ENCODE results near the gene CNNM1. TPM values are rescaled to one million over a fixed set of nuclear protein-coding genes. Genes with fewer than 3 reads are reported as not detected.
A peak's percentile ranks its signal among the peaks of the same experiment; 100 is the strongest.

The CNNM1 gene
- total RNA-seq, 1 experiment from 2014 or later, result 0.90 TPM

DNA sequence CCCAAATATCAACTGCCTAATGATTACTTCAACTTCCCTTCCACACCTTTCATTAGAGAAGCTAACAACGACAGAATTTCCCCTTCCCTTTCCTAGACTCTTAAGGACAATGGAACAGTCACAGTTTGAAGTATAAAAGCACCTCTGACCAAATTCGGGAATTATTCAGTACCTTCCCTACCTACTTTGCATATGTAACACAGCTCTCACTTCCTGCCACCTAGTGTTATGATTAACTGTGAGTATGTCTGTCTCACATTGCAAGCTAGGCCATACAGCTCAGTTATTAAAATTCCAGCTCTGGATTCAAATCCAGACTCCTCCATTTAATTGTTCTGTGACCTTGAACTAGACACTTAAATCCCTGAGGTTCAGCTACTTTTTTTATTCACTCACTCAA is 48.7 kb upstream of the CNNM1 start:
- H3K4me3 Mint-ChIP-seq, result no peak overlapping the region
- H3K4me1 Mint-ChIP-seq, result peaks cover 14% of the 10 kb centered on the region
- ChIA-PET CTCF (interaction anchor here (1.0 to 1.3 kb wide), 2 partner anchors 425 to 813 kb away, joined by 3 to 5 read pairs; no protein-coding TSS in a partner anchor), POLR2A (no interaction called here)
- no peaks in the 10 kb centered on the region; the same call in 1 of the 2 replicates for H3K27me3 Mint-ChIP-seq (ENCODE audit: low read depth)
- TF ChIP-seq, protein P1, sequence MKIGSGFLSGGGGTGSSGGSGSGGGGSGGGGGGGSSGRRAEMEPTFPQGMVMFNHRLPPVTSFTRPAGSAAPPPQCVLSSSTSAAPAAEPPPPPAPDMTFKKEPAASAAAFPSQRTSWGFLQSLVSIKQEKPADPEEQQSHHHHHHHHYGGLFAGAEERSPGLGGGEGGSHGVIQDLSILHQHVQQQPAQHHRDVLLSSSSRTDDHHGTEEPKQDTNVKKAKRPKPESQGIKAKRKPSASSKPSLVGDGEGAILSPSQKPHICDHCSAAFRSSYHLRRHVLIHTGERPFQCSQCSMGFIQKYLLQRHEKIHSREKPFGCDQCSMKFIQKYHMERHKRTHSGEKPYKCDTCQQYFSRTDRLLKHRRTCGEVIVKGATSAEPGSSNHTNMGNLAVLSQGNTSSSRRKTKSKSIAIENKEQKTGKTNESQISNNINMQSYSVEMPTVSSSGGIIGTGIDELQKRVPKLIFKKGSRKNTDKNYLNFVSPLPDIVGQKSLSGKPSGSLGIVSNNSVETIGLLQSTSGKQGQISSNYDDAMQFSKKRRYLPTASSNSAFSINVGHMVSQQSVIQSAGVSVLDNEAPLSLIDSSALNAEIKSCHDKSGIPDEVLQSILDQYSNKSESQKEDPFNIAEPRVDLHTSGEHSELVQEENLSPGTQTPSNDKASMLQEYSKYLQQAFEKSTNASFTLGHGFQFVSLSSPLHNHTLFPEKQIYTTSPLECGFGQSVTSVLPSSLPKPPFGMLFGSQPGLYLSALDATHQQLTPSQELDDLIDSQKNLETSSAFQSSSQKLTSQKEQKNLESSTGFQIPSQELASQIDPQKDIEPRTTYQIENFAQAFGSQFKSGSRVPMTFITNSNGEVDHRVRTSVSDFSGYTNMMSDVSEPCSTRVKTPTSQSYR (CRISPR knock-in tag; IDR thresholded peaks at IDR 0.05), result no peak
- TF ChIP-seq NFYB (CRISPR knock-in tag; conservative IDR thresholded peaks at IDR 0.05; ENCODE audit: low read depth), result no peak
- no peak for TF ChIP-seq TEAD4 (CRISPR knock-in tag; IDR thresholded peaks at IDR 0.05)
- TF ChIP-seq ZNF423 (CRISPR knock-in tag; IDR thresholded peaks at IDR 0.05), result no peak
- TF ChIP-seq FOXK1 (CRISPR knock-in tag; IDR thresholded peaks at IDR 0.05), result no peak
- TF ChIP-seq ZNF263 (CRISPR knock-in tag; IDR thresholded peaks at IDR 0.05; ENCODE audit: low read depth), result no peak
- TF ChIP-seq CREM (CRISPR knock-in tag; IDR thresholded peaks at IDR 0.05), result no peak
- peaks cover 17% of the 10 kb centered on the region for H3K9me3 Mint-ChIP-seq
- H3K36me3 Mint-ChIP-seq, result peaks cover 9% of the 10 kb centered on the region
- H3K27ac Mint-ChIP-seq, result 0 out of 2 replicates have a peak overlapping the region, but pooled peaks have one; percentile 35
- DNase-seq (ENCODE audit: low spot score), result no peak
- ATAC-seq, result peak; percentile 38

DNA sequence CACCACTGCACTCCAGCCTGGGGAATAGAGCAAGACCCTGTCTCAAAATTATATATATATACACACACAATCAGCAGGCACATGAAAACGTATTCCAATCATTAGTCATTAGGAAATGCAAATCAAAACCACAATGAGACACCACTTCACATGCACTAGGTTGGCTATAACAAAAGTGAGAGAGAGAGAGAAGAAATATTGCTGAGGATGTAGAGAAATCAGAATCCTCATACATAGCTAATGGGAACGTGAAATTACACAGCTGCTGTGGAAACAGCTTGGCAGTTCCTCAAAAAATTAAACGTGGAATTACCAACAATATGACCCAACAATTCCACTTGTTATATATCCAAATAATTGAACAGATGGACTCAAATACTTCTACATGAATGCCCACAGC is 43.3 kb upstream of the CNNM1 start:
- no peak for TF ChIP-seq RELA (CRISPR knock-in tag; IDR thresholded peaks at IDR 0.05; ENCODE audit: borderline replicate concordance)
- TF ChIP-seq, protein P2, sequence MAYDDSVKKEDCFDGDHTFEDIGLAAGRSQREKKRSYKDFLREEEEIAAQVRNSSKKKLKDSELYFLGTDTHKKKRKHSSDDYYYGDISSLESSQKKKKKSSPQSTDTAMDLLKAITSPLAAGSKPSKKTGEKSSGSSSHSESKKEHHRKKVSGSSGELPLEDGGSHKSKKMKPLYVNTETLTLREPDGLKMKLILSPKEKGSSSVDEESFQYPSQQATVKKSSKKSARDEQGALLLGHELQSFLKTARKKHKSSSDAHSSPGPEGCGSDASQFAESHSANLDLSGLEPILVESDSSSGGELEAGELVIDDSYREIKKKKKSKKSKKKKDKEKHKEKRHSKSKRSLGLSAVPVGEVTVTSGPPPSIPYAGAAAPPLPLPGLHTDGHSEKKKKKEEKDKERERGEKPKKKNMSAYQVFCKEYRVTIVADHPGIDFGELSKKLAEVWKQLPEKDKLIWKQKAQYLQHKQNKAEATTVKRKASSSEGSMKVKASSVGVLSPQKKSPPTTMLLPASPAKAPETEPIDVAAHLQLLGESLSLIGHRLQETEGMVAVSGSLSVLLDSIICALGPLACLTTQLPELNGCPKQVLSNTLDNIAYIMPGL (CRISPR knock-in tag; IDR thresholded peaks at IDR 0.05), result no peak
- no peak for TF ChIP-seq NFYB (CRISPR knock-in tag; conservative IDR thresholded peaks at IDR 0.05; ENCODE audit: low read depth)
- TF ChIP-seq ZNF219 (CRISPR knock-in tag; IDR thresholded peaks at IDR 0.05; ENCODE audit: borderline replicate concordance), result no peak
- no peak for TF ChIP-seq SMAD3 (CRISPR knock-in tag; IDR thresholded peaks at IDR 0.05; ENCODE audit: borderline replicate concordance)
- TF ChIP-seq, protein P3, sequence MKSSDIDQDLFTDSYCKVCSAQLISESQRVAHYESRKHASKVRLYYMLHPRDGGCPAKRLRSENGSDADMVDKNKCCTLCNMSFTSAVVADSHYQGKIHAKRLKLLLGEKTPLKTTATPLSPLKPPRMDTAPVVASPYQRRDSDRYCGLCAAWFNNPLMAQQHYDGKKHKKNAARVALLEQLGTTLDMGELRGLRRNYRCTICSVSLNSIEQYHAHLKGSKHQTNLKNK (CRISPR knock-in tag; IDR thresholded peaks at IDR 0.05), result no peak
- TF ChIP-seq, protein P4, sequence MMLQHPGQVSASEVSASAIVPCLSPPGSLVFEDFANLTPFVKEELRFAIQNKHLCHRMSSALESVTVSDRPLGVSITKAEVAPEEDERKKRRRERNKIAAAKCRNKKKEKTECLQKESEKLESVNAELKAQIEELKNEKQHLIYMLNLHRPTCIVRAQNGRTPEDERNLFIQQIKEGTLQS (CRISPR knock-in tag; conservative IDR thresholded peaks at IDR 0.05), result no peak
- no peak for TF ChIP-seq FOXK1 (CRISPR knock-in tag; IDR thresholded peaks at IDR 0.05)
- TF ChIP-seq, protein P5, sequence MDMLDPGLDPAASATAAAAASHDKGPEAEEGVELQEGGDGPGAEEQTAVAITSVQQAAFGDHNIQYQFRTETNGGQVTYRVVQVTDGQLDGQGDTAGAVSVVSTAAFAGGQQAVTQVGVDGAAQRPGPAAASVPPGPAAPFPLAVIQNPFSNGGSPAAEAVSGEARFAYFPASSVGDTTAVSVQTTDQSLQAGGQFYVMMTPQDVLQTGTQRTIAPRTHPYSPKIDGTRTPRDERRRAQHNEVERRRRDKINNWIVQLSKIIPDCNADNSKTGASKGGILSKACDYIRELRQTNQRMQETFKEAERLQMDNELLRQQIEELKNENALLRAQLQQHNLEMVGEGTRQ (CRISPR knock-in tag; IDR thresholded peaks at IDR 0.05), result no peak
- TF ChIP-seq, protein P6, sequence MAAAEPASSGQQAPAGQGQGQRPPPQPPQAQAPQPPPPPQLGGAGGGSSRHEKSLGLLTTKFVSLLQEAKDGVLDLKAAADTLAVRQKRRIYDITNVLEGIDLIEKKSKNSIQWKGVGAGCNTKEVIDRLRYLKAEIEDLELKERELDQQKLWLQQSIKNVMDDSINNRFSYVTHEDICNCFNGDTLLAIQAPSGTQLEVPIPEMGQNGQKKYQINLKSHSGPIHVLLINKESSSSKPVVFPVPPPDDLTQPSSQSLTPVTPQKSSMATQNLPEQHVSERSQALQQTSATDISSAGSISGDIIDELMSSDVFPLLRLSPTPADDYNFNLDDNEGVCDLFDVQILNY (CRISPR knock-in tag; IDR thresholded peaks at IDR 0.05), result no peak
- TF ChIP-seq ESRRA (CRISPR knock-in tag; IDR thresholded peaks at IDR 0.05; ENCODE audit: borderline replicate concordance), result no peak
- no peak for TF ChIP-seq PRRX2 (CRISPR knock-in tag; IDR thresholded peaks at IDR 0.05)
- no peak for TF ChIP-seq CREM (CRISPR knock-in tag; IDR thresholded peaks at IDR 0.05)
- TF ChIP-seq SMAD4 (CRISPR knock-in tag; IDR thresholded peaks at IDR 0.05), result no peak
- TF ChIP-seq ZNF671 (CRISPR knock-in tag; IDR thresholded peaks at IDR 0.05), result no peak
- TF ChIP-seq MXD4 (CRISPR knock-in tag; IDR thresholded peaks at IDR 0.05; ENCODE audit: borderline replicate concordance), result no peak
- TF ChIP-seq JAZF1 (CRISPR knock-in tag; IDR thresholded peaks at IDR 0.05), result no peak
- no peak for TF ChIP-seq MYBL2 (CRISPR knock-in tag; IDR thresholded peaks at IDR 0.05)
- TF ChIP-seq, protein P7, sequence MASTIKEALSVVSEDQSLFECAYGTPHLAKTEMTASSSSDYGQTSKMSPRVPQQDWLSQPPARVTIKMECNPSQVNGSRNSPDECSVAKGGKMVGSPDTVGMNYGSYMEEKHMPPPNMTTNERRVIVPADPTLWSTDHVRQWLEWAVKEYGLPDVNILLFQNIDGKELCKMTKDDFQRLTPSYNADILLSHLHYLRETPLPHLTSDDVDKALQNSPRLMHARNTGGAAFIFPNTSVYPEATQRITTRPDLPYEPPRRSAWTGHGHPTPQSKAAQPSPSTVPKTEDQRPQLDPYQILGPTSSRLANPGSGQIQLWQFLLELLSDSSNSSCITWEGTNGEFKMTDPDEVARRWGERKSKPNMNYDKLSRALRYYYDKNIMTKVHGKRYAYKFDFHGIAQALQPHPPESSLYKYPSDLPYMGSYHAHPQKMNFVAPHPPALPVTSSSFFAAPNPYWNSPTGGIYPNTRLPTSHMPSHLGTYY (CRISPR knock-in tag; IDR thresholded peaks at IDR 0.05), result no peak
- no peak for TF ChIP-seq ZNF121 (CRISPR knock-in tag; IDR thresholded peaks at IDR 0.05)
- Mint-ChIP-seq H3K36me3 (peaks cover 9% of the 10 kb centered on the region), H3K27ac (no peak overlapping the region), H3K27me3 (ENCODE audit: low read depth) (no peaks in the 10 kb centered on the region; the same call in 1 of the 2 replicates), H3K9me3 (peaks cover 17% of the 10 kb centered on the region), H3K4me3 (no peak overlapping the region), H3K4me1 (no peaks in the 10 kb centered on the region)
- ChIA-PET CTCF (no interaction called here), POLR2A (no interaction called here)
- DNase-seq (ENCODE audit: low spot score) (no peak), ATAC-seq (no peak)
